PC-9 (cell line): ENCODE results near the gene GAP43. TPM values are rescaled to one million over a fixed set of nuclear protein-coding genes. Genes with fewer than 3 reads are reported as not detected.

Experiments used
- BruUV-seq: library from RNA; stranded (reverse); fragments of 400-500 nt; replicated peaks from 2 replicates; lab custom pipeline; 2021; lab: Mats Ljungman, UMichigan
- CTCF ChIA-PET: fragments of 300-600 bp; sonication (Branson Sonifier 250); formaldehyde crosslinking; loops from one replicate; lab custom pipeline; 2022; ENCODE audit warnings: antibody characterized with exemption; lab: Charles Lee
- POLR2A ChIA-PET: fragments of 300-600 bp; sonication (Branson Sonifier 250); formaldehyde crosslinking; loops from one replicate; lab custom pipeline; 2022; ENCODE audit warnings: antibody characterized with exemption; ENCODE audit not compliant: unreplicated experiment; lab: Charles Lee
- DNase-seq, 2 experiments: peaks; one replicate each; pipeline versions ENCODE4 v3.0.0 to v3.0.0-alpha.2; 2015 to 2022; ENCODE audit warnings: mixed read lengths in 1 of 2
- H2AFZ ChIP-seq: fragments of 200-600 bp; sonication (generic); 2 replicates; pipeline ENCODE4 v1.8.1; 2017; ENCODE audit warnings: antibody characterized with exemption
- H3F3A ChIP-seq: fragments of 200-600 bp; sonication (generic); 2 replicates; pipeline ENCODE4 v1.8.1; 2017; ENCODE audit warnings: antibody characterized with exemption, mild to moderate bottlenecking, low read depth; ENCODE audit not compliant: insufficient read depth
- H3K27ac ChIP-seq: fragments of 200-600 bp; sonication (generic); 2 replicates; pipeline ENCODE4 v1.6.1; 2016; ENCODE audit warnings: mixed run types
- H3K27me3 ChIP-seq: fragments of 200-600 bp; sonication (generic); 2 replicates; pipeline ENCODE4 v1.6.1; 2016; ENCODE audit warnings: low read depth, mixed run types; ENCODE audit not compliant: insufficient read depth
- H3K36me3 ChIP-seq: fragments of 200-600 bp; sonication (generic); 2 replicates; pipeline ENCODE4 v1.6.1; 2016; ENCODE audit warnings: low read depth, mixed run types
- H3K4me1 ChIP-seq: fragments of 200-600 bp; sonication (generic); replicated peaks from 2 replicates; pipeline ENCODE4 v1.6.1; 2016; ENCODE audit warnings: mixed run types; ENCODE audit not compliant: insufficient read depth
- H3K4me2 ChIP-seq: fragments of 200-600 bp; sonication (generic); 2 replicates; pipeline ENCODE4 v1.6.1; 2017; ENCODE audit warnings: mixed run types
- H3K4me3 ChIP-seq: fragments of 200-600 bp; sonication (generic); 2 replicates; pipeline ENCODE4 v1.6.1; 2016; ENCODE audit warnings: mixed run types
- H3K79me2 ChIP-seq: fragments of 200-600 bp; sonication (generic); 2 replicates; pipeline ENCODE4 v1.6.1; 2017; ENCODE audit warnings: low read depth, mixed run types
- H3K9me2 ChIP-seq: fragments of 200-600 bp; sonication (generic); 2 replicates; pipeline ENCODE4 v1.8.1; 2017; ENCODE audit warnings: mild to moderate bottlenecking; ENCODE audit not compliant: insufficient read depth
- H3K9me3 ChIP-seq: fragments of 200-600 bp; sonication (generic); 2 replicates; pipeline ENCODE4 v1.8.1; 2016; ENCODE audit warnings: low read depth; ENCODE audit not compliant: insufficient read depth
- H4K20me1 ChIP-seq: fragments of 200-600 bp; sonication (generic); 2 replicates; pipeline ENCODE4 v1.8.1; 2017; ENCODE audit not compliant: insufficient read depth
- EZH2 ChIP-seq: fragments of 200-600 bp; sonication (generic); IDR thresholded peaks from 2 replicates; pipeline ENCODE4 v1.8.0; 2017; ENCODE audit warnings: antibody characterized with exemption, low read depth
- intact Hi-C: fragments of 100-400 bp; cut with micrococcal nuclease; formaldehyde crosslinking; loops from one replicate; pipeline ENCODE4 v1.10.0; 2022; ENCODE audit not compliant: unreplicated experiment
- total RNA-seq: library from RNA; stranded (reverse); gene quantifications from 2 replicates; pipeline ENCODE4 v1.2.3, GENCODE V29; 2021
- TF ChIP-seq, protein P1 (sequence below): fragments of 200-600 bp; sonication (generic); conservative IDR thresholded peaks from 2 replicates; pipeline ENCODE4 v1.6.1; 2017; ENCODE audit warnings: mixed run types, antibody characterized with exemption, mild to moderate bottlenecking, moderate library complexity

Gene GAP43
- total RNA-seq, 1 experiment from 2014 or later = not detected

- no peaks in the 10 kb centered on the region for H3K79me2 ChIP-seq
- H3K9me3 ChIP-seq = no peaks in the 10 kb centered on the region
- BruUV-seq = no TSS peak
- POLR2A ChIA-PET = no interaction called here
- no peak overlapping the region for H2AFZ ChIP-seq
- no peak overlapping the region for H3K4me3 ChIP-seq
- intact Hi-C loops = loop anchor here (10.0 kb wide), 1 partner anchor 50 kb away; no protein-coding TSS in a partner anchor
- no peak for DNase-seq
- H3K27me3 ChIP-seq = peaks cover 3% of the 10 kb centered on the region; the same call in 1 of the 2 replicates
- no peaks in the 10 kb centered on the region for H3F3A ChIP-seq
- H3K27ac ChIP-seq = no peak overlapping the region
- H4K20me1 ChIP-seq = no peaks in the 10 kb centered on the region
- H3K4me1 ChIP-seq = no peaks in the 10 kb centered on the region
- CTCF ChIA-PET = no interaction called here
- H3K4me2 ChIP-seq = no peak overlapping the region
- no peaks in the 10 kb centered on the region for H3K36me3 ChIP-seq
- H3K9me2 ChIP-seq = no peaks in the 10 kb centered on the region
- TF ChIP-seq, protein P1, sequence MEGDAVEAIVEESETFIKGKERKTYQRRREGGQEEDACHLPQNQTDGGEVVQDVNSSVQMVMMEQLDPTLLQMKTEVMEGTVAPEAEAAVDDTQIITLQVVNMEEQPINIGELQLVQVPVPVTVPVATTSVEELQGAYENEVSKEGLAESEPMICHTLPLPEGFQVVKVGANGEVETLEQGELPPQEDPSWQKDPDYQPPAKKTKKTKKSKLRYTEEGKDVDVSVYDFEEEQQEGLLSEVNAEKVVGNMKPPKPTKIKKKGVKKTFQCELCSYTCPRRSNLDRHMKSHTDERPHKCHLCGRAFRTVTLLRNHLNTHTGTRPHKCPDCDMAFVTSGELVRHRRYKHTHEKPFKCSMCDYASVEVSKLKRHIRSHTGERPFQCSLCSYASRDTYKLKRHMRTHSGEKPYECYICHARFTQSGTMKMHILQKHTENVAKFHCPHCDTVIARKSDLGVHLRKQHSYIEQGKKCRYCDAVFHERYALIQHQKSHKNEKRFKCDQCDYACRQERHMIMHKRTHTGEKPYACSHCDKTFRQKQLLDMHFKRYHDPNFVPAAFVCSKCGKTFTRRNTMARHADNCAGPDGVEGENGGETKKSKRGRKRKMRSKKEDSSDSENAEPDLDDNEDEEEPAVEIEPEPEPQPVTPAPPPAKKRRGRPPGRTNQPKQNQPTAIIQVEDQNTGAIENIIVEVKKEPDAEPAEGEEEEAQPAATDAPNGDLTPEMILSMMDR = no peak
- TF ChIP-seq EZH2 = no peak
Observed at GRCh38 chr3:115715241-115715745, 92.0 kb downstream of the GAP43 start.

- no peak for DNase-seq
- Histone ChIP-seq H3K4me3 (no peak overlapping the region), H2AFZ (no peak overlapping the region), H3K27ac (no peak overlapping the region), H3K4me2 (no peak overlapping the region), H3F3A (no peaks in the 10 kb centered on the region), H4K20me1 (no peaks in the 10 kb centered on the region), H3K27me3 (peaks cover 3% of the 10 kb centered on the region; the same call in 1 of the 2 replicates), H3K4me1 (no peaks in the 10 kb centered on the region), H3K9me2 (no peaks in the 10 kb centered on the region), H3K36me3 (no peaks in the 10 kb centered on the region), H3K79me2 (no peaks in the 10 kb centered on the region), H3K9me3 (no peaks in the 10 kb centered on the region)
- TF ChIP-seq EZH2 = no peak
- TF ChIP-seq, protein P1 = no peak
- intact Hi-C loops = no loop called here
- ChIA-PET POLR2A (interaction anchor here (0.6 kb wide), 1 partner anchor 68 kb away, joined by 4 read pairs; no protein-coding TSS in a partner anchor), CTCF (no interaction called here)
- no TSS peak for BruUV-seq
Observed at GRCh38 chr3:115720983-115721382, 97.7 kb downstream of the GAP43 start.

DNA sequence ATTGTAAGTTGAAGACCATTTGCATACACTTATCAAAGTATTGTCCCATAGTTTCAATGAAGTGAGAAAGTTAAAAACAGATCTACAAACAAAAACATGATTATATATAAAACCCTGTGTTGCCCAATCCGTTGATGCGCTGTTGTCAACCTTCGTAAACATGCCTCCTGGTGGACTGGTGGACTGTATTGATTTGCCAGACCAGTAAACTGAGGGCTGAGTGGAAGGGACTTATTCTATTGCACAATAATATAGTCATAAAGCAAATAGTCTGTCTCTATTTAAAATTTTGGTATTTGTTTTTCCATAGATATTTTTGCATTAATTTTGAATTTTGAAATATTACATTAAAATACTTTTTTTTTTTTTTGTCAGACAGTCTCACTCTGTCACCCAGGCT, 102.5 kb downstream of the GAP43 start:
- Histone ChIP-seq H3K4me2 (no peak overlapping the region), H2AFZ (no peak overlapping the region), H3K36me3 (no peaks in the 10 kb centered on the region), H4K20me1 (no peaks in the 10 kb centered on the region), H3K9me2 (no peaks in the 10 kb centered on the region), H3F3A (no peaks in the 10 kb centered on the region), H3K79me2 (no peaks in the 10 kb centered on the region), H3K27me3 (no peaks in the 10 kb centered on the region), H3K9me3 (no peaks in the 10 kb centered on the region), H3K4me3 (no peak overlapping the region), H3K4me1 (no peaks in the 10 kb centered on the region), H3K27ac (no peak overlapping the region)
- TF ChIP-seq EZH2 = no peak
- TF ChIP-seq, protein P1 = no peak
- ChIA-PET CTCF (no interaction called here), POLR2A (no interaction called here)
- intact Hi-C loops = no loop called here
- no TSS peak for BruUV-seq
- no peak for DNase-seq
